ENCODE measurements around the gene ANGEL2.
A peak's percentile ranks its signal among the peaks of the same experiment; 100 is the strongest.
"Not testable (repeated sequence)": the region's sequence is repeated elsewhere in the genome, so short reads cannot be mapped to it uniquely, and the experiment has no call there.

Gene ANGEL2

GRCh38 chr1:212974711-212975110 lies 41.0 kb downstream of the ANGEL2 start:
- DNase-seq: no peak

- no peak for DNase-seq
Measured at GRCh38 chr1:212973899-212974298, 41.8 kb downstream of the ANGEL2 start.

- no peak for DNase-seq
Measured at GRCh38 chr1:212973426-212973825, 42.2 kb downstream of the ANGEL2 start.

GRCh38 chr1:212971312-212971711 lies 44.4 kb downstream of the ANGEL2 start:
- no peak for DNase-seq

GRCh38 chr1:212970085-212970484 lies 45.6 kb downstream of the ANGEL2 start:
- no peak for DNase-seq

GRCh38 chr1:212968368-212968863 lies 47.3 kb downstream of the ANGEL2 start:
- DNase-seq: no peak

- DNase-seq: peak; percentile 64
Measured at GRCh38 chr1:212967801-212968200, 47.9 kb downstream of the ANGEL2 start.

- no peak for DNase-seq
Measured at GRCh38 chr1:212966616-212967015, 49.1 kb downstream of the ANGEL2 start.

- not testable (repeated sequence) for DNase-seq
Measured at GRCh38 chr1:212964993-212965392, 50.7 kb downstream of the ANGEL2 start.

- no peak for DNase-seq
Measured at GRCh38 chr1:212964102-212964501, 51.6 kb downstream of the ANGEL2 start.

GRCh38 chr1:212962509-212962908 lies 53.2 kb downstream of the ANGEL2 start:
- DNase-seq: no peak

GRCh38 chr1:212960932-212961331 lies 54.7 kb downstream of the ANGEL2 start:
- DNase-seq: no peak

GRCh38 chr1:212959266-212960220 lies 56.1 kb downstream of the ANGEL2 start:
- no peak for DNase-seq

GRCh38 chr1:212958175-212958574 lies 57.5 kb downstream of the ANGEL2 start:
- peak; percentile 17 for DNase-seq

- DNase-seq: no peak
Measured at GRCh38 chr1:212957546-212957945, 58.1 kb downstream of the ANGEL2 start.

- DNase-seq: no peak
Measured at GRCh38 chr1:212955961-212956620, 59.6 kb downstream of the ANGEL2 start.

GRCh38 chr1:212955098-212955497 lies 60.6 kb downstream of the ANGEL2 start:
- DNase-seq: no peak

- no peak for DNase-seq
Measured at GRCh38 chr1:212954514-212954913, 61.2 kb downstream of the ANGEL2 start.

- no peak for DNase-seq
Measured at GRCh38 chr1:212953321-212953720, 62.3 kb downstream of the ANGEL2 start.

GRCh38 chr1:212952641-212952976 lies 63.1 kb downstream of the ANGEL2 start:
- no peak for DNase-seq

- DNase-seq: no peak
Measured at GRCh38 chr1:212951947-212952640, 63.6 kb downstream of the ANGEL2 start.

GRCh38 chr1:212951126-212951946 lies 64.3 kb downstream of the ANGEL2 start:
- DNase-seq: no peak

All from hematopoietic multipotent progenitor cell treated with erythropoietin and hydrocortisone succinate and interleukin-3 and kit ligand, for 4 days (in vitro differentiated cells).